GM12801 (cell line): ENCODE results near the gene SPRR5.

Source experiments
- CTCF ChIP-seq: IDR thresholded peaks from one replicate; pipeline ENCODE4 v1.5.1; 2011; ENCODE audit warnings: control low read depth; ENCODE audit not compliant: insufficient read length; ENCODE audit errors: extremely low read depth

SPRR5 gene

DNA sequence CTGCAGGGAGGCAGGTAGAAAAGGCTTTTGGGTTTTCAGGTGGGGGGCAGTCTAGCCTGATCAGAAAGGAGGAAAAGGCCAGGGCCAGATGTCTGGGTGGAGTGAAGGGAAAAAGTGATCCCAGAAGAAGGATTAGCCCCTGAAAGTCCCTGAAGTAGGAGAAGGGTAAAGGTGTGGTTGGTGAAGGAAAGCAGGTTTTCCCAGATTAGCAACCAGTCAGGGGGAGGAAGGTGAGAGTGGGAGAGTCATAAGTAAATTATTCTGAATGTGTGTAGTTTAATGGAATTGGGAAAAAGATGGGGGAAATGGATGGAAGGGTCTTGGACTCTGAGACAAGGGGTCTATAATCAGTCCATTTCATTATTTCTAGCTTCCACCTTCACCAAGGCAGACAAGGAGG, 36.2 kb downstream of the SPRR5 start:
- no peak for TF ChIP-seq CTCF

DNA sequence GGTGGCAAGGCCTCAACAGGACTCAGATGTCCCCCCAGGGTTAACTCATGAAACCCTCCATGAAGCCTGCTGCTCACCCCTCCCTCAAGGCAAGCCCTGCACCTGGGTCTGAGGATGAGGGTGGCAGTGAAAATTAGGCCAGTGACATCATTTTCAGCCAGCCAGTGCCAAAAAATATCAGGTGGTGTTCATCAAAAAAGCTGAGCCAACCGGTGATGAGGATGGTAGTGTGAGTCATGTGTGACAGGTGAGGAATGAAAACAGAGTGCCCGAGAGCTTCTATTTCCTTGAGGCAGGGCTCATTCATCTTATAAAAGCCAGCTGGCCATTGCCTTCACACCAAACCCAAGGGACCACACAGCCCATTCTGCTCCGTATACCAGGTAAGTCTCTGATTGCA, 36.7 kb downstream of the SPRR5 start, which contains the start of gene SPRR1A:
SPRR1A (plus strand) TSS at position 339 of the 400 bp plus-strand sequence. CDS start 1,150 bp downstream, outside the sequence.
- no peak for TF ChIP-seq CTCF

DNA sequence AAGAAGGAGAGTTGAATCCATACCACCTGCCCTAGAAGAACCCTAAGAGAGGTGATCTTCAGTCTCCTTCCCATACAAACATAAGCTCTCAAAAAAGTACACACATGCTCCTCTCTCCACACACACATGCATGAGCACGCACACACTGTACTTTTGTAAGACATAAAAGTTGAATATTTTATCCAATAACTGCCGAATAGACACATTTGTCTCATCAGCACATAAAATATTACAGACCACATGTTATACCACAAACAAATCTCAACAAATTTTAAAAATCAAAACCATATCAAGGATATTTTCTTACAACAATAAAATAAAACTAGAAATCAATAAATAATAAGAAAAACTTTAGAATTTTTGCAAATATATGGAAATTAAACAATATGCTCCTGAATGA, 39.6 kb downstream of the SPRR5 start:
- TF ChIP-seq CTCF = no peak

- TF ChIP-seq CTCF = no peak
These were observed 46.2 kb downstream of the SPRR5 start for GRCh38 chr1:152993186-152993585.

DNA sequence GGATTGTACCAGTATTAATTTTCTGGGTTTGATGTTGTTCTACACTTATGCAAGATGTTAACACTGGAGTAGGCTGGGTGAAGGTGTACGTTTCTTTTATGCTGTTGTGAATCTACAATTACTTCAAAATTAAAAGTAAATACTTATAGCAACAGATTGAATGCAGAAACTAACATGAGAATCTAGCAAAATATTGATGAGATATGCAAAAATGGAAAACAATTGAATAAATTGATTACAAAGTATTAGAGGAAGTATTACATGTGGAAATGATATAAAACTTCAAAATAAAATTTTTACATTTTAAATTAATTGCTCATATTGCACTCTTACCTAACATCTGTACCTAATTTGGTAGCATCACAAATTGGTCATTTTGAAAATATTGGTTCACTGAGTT, 48.8 kb downstream of the SPRR5 start:
- no peak for TF ChIP-seq CTCF

DNA sequence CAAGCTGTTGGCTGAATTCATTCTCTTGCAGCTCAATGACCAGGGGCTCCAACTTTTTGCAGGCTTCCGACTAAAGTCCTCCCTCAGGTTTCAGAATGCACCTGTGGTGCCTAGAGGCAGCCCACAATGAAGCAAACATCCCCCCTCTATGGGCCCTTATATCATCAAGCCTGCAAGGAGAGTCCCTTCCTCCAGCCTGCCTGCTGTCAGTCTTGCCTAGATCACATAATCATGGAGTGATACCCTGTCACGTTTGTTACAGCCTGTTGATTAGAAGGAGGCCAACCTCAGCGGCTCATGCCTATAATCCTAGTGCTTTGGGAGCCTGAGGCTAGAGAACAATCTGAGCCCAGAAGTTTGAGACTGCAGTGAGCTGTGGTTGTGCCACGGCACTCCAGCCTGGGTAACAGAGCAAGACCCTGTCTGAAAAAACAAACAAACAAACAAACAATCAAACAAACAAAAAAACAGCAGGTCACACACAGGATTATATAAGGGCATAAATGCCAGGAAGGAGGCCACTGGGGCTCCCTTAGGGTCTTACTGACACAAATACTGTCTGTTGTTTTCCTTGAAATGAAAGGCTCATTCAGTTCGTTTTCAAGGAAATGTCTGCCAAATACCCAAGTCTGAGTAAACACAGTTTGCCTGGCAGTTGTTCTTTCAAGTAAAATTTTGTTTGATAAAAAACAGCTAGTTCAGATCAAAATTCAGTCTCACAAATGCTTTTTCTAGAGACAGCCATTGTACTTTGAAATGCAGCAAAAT, 49.8 kb downstream of the SPRR5 start:
- no peak for TF ChIP-seq CTCF

DNA sequence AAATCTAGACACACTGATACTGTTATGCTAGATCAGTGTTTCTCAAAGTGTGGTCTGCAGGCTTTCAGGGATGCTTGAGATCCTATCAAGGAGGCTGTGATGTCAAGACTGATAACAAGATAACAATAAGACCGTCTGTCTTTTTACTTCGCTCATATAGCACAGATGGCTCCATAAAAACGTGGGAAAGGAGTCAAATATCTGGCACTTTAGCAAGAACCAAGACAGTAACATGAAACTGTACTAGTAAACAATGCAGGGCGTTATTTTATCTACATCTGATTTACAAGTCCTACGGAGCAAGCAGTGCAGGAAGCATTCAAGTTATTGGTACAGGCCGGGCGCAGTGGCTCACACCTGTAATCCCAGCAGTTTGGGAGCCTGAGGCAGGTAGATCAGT, 50.9 kb downstream of the SPRR5 start:
- TF ChIP-seq CTCF = no peak

- no peak for TF ChIP-seq CTCF
These were observed 51.5 kb downstream of the SPRR5 start for GRCh38 chr1:152998476-152998875.
